PC-3 (cell line): ENCODE data around the gene SMIM33. TPM values are rescaled to one million over a fixed set of nuclear protein-coding genes. Genes with fewer than 3 reads are reported as not detected.

ENCODE experiments used
- ATAC-seq: fragments of 200-7000 bp; cut with Tn5 transposase; 2 replicates; pipeline ENCODE4 v1.9.1; 2020; ENCODE audit warnings: mild to moderate bottlenecking, moderate library complexity
- BruUV-seq: library from RNA; stranded (reverse); fragments of 400-500 nt; replicated peaks from 2 replicates; lab custom pipeline; 2021; lab: Mats Ljungman, UMichigan
- CTCF ChIA-PET: fragments of 300-600 bp; sonication (Branson Sonifier 250); formaldehyde crosslinking; loops from one replicate; lab custom pipeline; 2022; ENCODE audit warnings: antibody characterized with exemption; lab: Charles Lee
- POLR2A ChIA-PET: fragments of 300-600 bp; sonication (Branson Sonifier 250); formaldehyde crosslinking; loops from one replicate; lab custom pipeline; 2022; ENCODE audit warnings: antibody characterized with exemption; ENCODE audit not compliant: unreplicated experiment; lab: Charles Lee
- DNase-seq: peaks from one replicate; pipeline ENCODE4 v3.0.0-alpha.2; 2015
- H2AFZ ChIP-seq: fragments of 300-600 bp; sonication (generic); 2 replicates; pipeline ENCODE4 v1.6.0; 2016; ENCODE audit warnings: antibody characterized with exemption, low read length
- H3F3A ChIP-seq: fragments of 300-600 bp; sonication (generic); one replicate; pipeline ENCODE4 v1.6.0; 2017; ENCODE audit warnings: antibody characterized with exemption, low read length, control low read depth, mild to moderate bottlenecking; ENCODE audit not compliant: unreplicated experiment
- H3K27ac ChIP-seq: fragments of 300-600 bp; sonication (generic); 2 replicates; pipeline ENCODE4 v1.5.1; 2016; ENCODE audit warnings: mild to moderate bottlenecking, low read length
- H3K27me3 ChIP-seq: fragments of 300-600 bp; sonication (generic); 2 replicates; pipeline ENCODE4 v1.6.1; 2016; ENCODE audit warnings: low read length, mixed read lengths
- H3K36me3 ChIP-seq: fragments of 300-600 bp; sonication (generic); 2 replicates; pipeline ENCODE4 v1.6.1; 2016; ENCODE audit warnings: low read depth, mixed run types, low read length, mixed read lengths
- H3K4me1 ChIP-seq: fragments of 300-600 bp; sonication (generic); 2 replicates; pipeline ENCODE4 v1.5.1; 2016; ENCODE audit warnings: low read length; ENCODE audit not compliant: insufficient read depth
- H3K4me2 ChIP-seq: fragments of 300-600 bp; sonication (generic); 2 replicates; pipeline ENCODE4 v1.6.0; 2016; ENCODE audit warnings: low read length
- H3K4me3 ChIP-seq: fragments of 300-600 bp; sonication (generic); 2 replicates; pipeline ENCODE4 v1.5.1; 2016; ENCODE audit warnings: mild to moderate bottlenecking, low read length, mixed read lengths
- H3K79me2 ChIP-seq: fragments of 300-600 bp; sonication (generic); 2 replicates; pipeline ENCODE4 v1.6.1; 2017; ENCODE audit warnings: low read length, mixed read lengths
- H3K9ac ChIP-seq: fragments of 300-600 bp; sonication (generic); 2 replicates; pipeline ENCODE4 v1.6.0; 2016; ENCODE audit warnings: mild to moderate bottlenecking, low read length
- H3K9me2 ChIP-seq: fragments of 300-600 bp; sonication (generic); replicated peaks from 2 replicates; pipeline ENCODE4 v1.6.1; 2016; ENCODE audit warnings: mixed run types, low read length, mixed read lengths
- H3K9me3 ChIP-seq: fragments of 300-600 bp; sonication (generic); 2 replicates; pipeline ENCODE4 v1.6.1; 2016; ENCODE audit warnings: low read length, mixed read lengths
- H4K20me1 ChIP-seq: fragments of 300-600 bp; sonication (generic); 2 replicates; pipeline ENCODE4 v1.6.1; 2016; ENCODE audit warnings: low read length, mixed read lengths
- CTCF ChIP-seq: fragments of 300-600 bp; sonication (generic); conservative IDR thresholded peaks from 2 replicates; pipeline ENCODE4 v1.5.1; 2017; ENCODE audit warnings: antibody characterized with exemption, low read depth, mild to moderate bottlenecking, low read length
- EZH2 ChIP-seq: fragments of 300-600 bp; sonication (generic); IDR thresholded peaks from one replicate; pipeline ENCODE4 v1.6.1; 2017; ENCODE audit warnings: antibody characterized with exemption, mild to moderate bottlenecking, low read length; ENCODE audit not compliant: unreplicated experiment
- EZH2phosphoT487 ChIP-seq: fragments of 300-600 bp; sonication (generic); IDR thresholded peaks from 2 replicates; pipeline ENCODE4 v1.6.1; 2018; ENCODE audit warnings: mild to moderate bottlenecking, antibody characterized with exemption, low read length, borderline replicate concordance
- intact Hi-C: fragments of 100-400 bp; cut with micrococcal nuclease; formaldehyde crosslinking; loops from 2 replicates; pipeline ENCODE4 v1.9.0; 2023
- total RNA-seq: library from RNA; depleted of rRNA; stranded (reverse); fragments of >200 nt; gene quantifications from 2 replicates; pipeline ENCODE4 v1.2.3, GENCODE V29; 2014

SMIM33 gene
- total RNA-seq, 1 experiment from 2014 or later: not detected

DNA sequence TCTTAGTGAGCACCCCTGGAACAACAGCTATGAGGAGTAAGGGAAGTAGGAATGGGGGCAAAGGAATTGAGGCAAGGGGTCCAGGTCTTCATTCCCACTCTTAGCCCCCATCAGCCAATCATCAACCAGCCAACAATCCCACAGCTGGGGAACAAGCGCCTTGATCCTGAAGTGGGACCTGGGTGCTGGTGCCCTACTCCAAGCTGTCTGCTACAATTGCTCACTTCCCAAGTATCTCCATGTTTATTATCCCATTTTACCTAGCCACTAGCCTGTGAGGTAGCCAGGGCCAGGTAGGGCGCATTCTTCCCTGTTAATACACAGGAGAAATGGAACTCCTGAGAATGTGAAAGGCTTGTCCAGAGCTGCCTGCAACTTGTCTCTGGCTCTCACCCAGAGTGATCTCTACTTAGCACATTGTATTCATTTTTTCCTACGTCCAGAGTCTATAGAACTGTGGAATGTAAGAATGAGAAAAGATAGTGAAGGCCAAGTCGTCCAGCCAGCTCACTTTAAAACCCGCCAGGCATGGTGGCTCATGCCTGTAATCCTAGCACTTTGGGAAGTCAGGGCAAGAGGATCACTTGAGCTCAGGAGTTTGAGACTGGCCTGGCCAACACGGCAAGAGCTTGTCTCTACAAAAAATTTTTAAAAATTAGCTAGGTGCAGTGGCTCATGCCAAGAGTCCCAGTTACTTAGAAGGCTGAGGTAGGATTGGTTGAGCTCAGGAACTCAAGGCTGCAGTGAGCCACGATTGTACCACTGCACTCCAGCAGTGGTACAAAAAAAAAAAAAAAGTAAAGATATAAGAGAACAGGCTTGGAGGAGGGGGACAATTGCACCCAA lies 25.3 kb upstream of the SMIM33 start:
- H3K4me1 ChIP-seq: peaks cover 9% of the 10 kb centered on the region
- H3F3A ChIP-seq: no peaks in the 10 kb centered on the region
- DNase-seq: no peak
- no peaks in the 10 kb centered on the region for H3K36me3 ChIP-seq
- TF ChIP-seq CTCF (no peak), EZH2 (no peak), EZH2phosphoT487 (no peak)
- no peaks in the 10 kb centered on the region for H3K9me3 ChIP-seq
- intact Hi-C loops: no loop called here
- no peak overlapping the region for H3K4me3 ChIP-seq
- ATAC-seq: no peak
- H3K27me3 ChIP-seq: no peaks in the 10 kb centered on the region
- H2AFZ ChIP-seq: no peak overlapping the region
- no peak overlapping the region for H3K4me2 ChIP-seq
- H3K27ac ChIP-seq: no peak overlapping the region
- no TSS peak for BruUV-seq
- no peaks in the 10 kb centered on the region for H3K79me2 ChIP-seq
- ChIA-PET POLR2A (no interaction called here), CTCF (no interaction called here)
- no peak overlapping the region for H3K9ac ChIP-seq
- H4K20me1 ChIP-seq: no peaks in the 10 kb centered on the region
- no peaks in the 10 kb centered on the region for H3K9me2 ChIP-seq

GRCh38 chr5:139446956-139447779 lies 23.6 kb upstream of the SMIM33 start:
- intact Hi-C loops: no loop called here
- no TSS peak for BruUV-seq
- DNase-seq: peak; percentile 4
- H3K9ac ChIP-seq: no peak overlapping the region
- no peaks in the 10 kb centered on the region for H3K27me3 ChIP-seq
- H3K79me2 ChIP-seq: no peaks in the 10 kb centered on the region
- ChIA-PET CTCF (no interaction called here), POLR2A (no interaction called here)
- no peak overlapping the region for H3K4me2 ChIP-seq
- H4K20me1 ChIP-seq: no peaks in the 10 kb centered on the region
- H3K4me3 ChIP-seq: no peak overlapping the region
- H3K27ac ChIP-seq: no peak overlapping the region
- peaks cover 9% of the 10 kb centered on the region for H3K4me1 ChIP-seq
- no peaks in the 10 kb centered on the region for H3K9me3 ChIP-seq
- TF ChIP-seq EZH2phosphoT487: no peak
- TF ChIP-seq EZH2: no peak
- no peak for TF ChIP-seq CTCF
- no peaks in the 10 kb centered on the region for H3F3A ChIP-seq
- no peaks in the 10 kb centered on the region for H3K36me3 ChIP-seq
- H2AFZ ChIP-seq: no peak overlapping the region
- H3K9me2 ChIP-seq: no peaks in the 10 kb centered on the region
- ATAC-seq: no peak; the same call in 1 of the 2 replicates
